GM23338 (cell line): Measurements from ENCODE around the gene ITGB1BP1. TPM values are rescaled to one million over a fixed set of nuclear protein-coding genes. Genes with fewer than 3 reads are reported as not detected.

ENCODE experiments used
- ATAC-seq: fragments of 200-7000 bp; cut with Tn5 transposase; 3 replicates; pipeline ENCODE4 v1.9.1; 2020
- DNase-seq: peaks from one replicate; pipeline ENCODE4 v3.0.0-alpha.2; 2015; ENCODE audit warnings: low spot score
- H2AFZ ChIP-seq: fragments of 200-600 bp; sonication (generic); 2 replicates; pipeline ENCODE4 v1.8.0; 2016; ENCODE audit warnings: antibody characterized with exemption, mild to moderate bottlenecking, moderate library complexity
- H3F3A ChIP-seq: fragments of 200-600 bp; sonication (generic); replicated peaks from 2 replicates; pipeline ENCODE4 v1.8.0; 2017; ENCODE audit warnings: antibody characterized with exemption, mixed run types, low read depth
- H3K27ac ChIP-seq: fragments of 200-600 bp; sonication (generic); 2 replicates; pipeline ENCODE4 v1.6.1; 2016; ENCODE audit warnings: low read depth
- H3K27me3 ChIP-seq: fragments of 200-600 bp; sonication (generic); 2 replicates; pipeline ENCODE4 v1.8.0; 2016; ENCODE audit warnings: mild to moderate bottlenecking, mixed run types, moderate library complexity; ENCODE audit not compliant: insufficient read depth
- H3K36me3 ChIP-seq: fragments of 200-600 bp; sonication (generic); 2 replicates; pipeline ENCODE4 v1.8.0; 2016; ENCODE audit warnings: mild to moderate bottlenecking; ENCODE audit not compliant: insufficient read depth
- H3K4me1 ChIP-seq: fragments of 200-600 bp; sonication (generic); 2 replicates; pipeline ENCODE4 v1.8.0; 2016; ENCODE audit warnings: mild to moderate bottlenecking, moderate library complexity; ENCODE audit not compliant: insufficient read depth
- H3K4me2 ChIP-seq: fragments of 200-600 bp; sonication (generic); 2 replicates; pipeline ENCODE4 v1.7.1; 2017; ENCODE audit warnings: mixed run types
- H3K4me3 ChIP-seq: fragments of 200-600 bp; sonication (generic); 2 replicates; pipeline ENCODE4 v1.6.1; 2016; ENCODE audit warnings: mixed run types
- H3K79me2 ChIP-seq: fragments of 200-600 bp; sonication (generic); replicated peaks from 2 replicates; pipeline ENCODE4 v1.8.0; 2017; ENCODE audit warnings: mild to moderate bottlenecking; ENCODE audit not compliant: insufficient read depth
- H3K9me2 ChIP-seq: fragments of 200-600 bp; sonication (generic); 2 replicates; pipeline ENCODE4 v1.8.0; 2017; ENCODE audit not compliant: insufficient read depth
- H4K20me1 ChIP-seq: fragments of 200-600 bp; sonication (generic); replicated peaks from 2 replicates; pipeline ENCODE4 v1.8.0; 2017; ENCODE audit warnings: mild to moderate bottlenecking; ENCODE audit not compliant: insufficient read depth
- H3K27ac Mint-ChIP-seq: 2 replicates; pipeline ENCODE4 v1.8.0; 2020; ENCODE audit warnings: inconsistent platforms, mild to moderate bottlenecking, moderate library complexity, mixed read lengths
- H3K27me3 Mint-ChIP-seq: 3 replicates; pipeline ENCODE4 v1.8.0; 2022; ENCODE audit warnings: low read depth, mild to moderate bottlenecking, moderate library complexity, mixed read lengths, inconsistent platforms; ENCODE audit not compliant: insufficient read depth, poor library complexity
- H3K36me3 Mint-ChIP-seq: 3 replicates; pipeline ENCODE4 v1.8.0; 2021; ENCODE audit warnings: low read depth, mild to moderate bottlenecking, inconsistent platforms, moderate library complexity, mixed read lengths
- H3K4me1 Mint-ChIP-seq: 3 replicates; pipeline ENCODE4 v1.8.0; 2020; ENCODE audit warnings: mild to moderate bottlenecking, inconsistent platforms, mixed read lengths
- H3K4me3 Mint-ChIP-seq: 3 replicates; pipeline ENCODE4 v1.8.0; 2021; ENCODE audit warnings: moderate library complexity, mild to moderate bottlenecking, inconsistent platforms, mixed read lengths
- H3K9me3 Mint-ChIP-seq: 3 replicates; pipeline ENCODE4 v1.8.0; 2020; ENCODE audit warnings: moderate library complexity, mild to moderate bottlenecking, inconsistent platforms, mixed read lengths
- CREB1 ChIP-seq: fragments of 250-450 bp; sonication (Bioruptor Pico); IDR thresholded peaks from 2 replicates; pipeline ENCODE4 v1.5.0; 2020; ENCODE audit warnings: low read depth, mild to moderate bottlenecking, moderate library complexity
- CTCF ChIP-seq, 2 experiments: fragments of 200-600 bp in 1 of 2; sonication (generic) in 1 of 2; conservative IDR thresholded peaks; 2 replicates each; pipeline versions ENCODE4 v1.5.1 to v1.6.1; 2016 to 2017; ENCODE audit warnings: antibody characterized with exemption in 2 of 2, low read depth in 2 of 2, mild to moderate bottlenecking in 2 of 2, moderate library complexity in 1 of 2
- EZH2phosphoT487 ChIP-seq: fragments of 200-600 bp; sonication (generic); IDR thresholded peaks from one replicate; pipeline ENCODE4 v1.8.1; 2018; ENCODE audit warnings: antibody characterized with exemption; ENCODE audit not compliant: unreplicated experiment
- JUNB ChIP-seq: IDR thresholded peaks from one replicate; pipeline ENCODE4 v1.6.1; 2016; ENCODE audit warnings: antibody characterized with exemption; ENCODE audit not compliant: unreplicated experiment
- NANOG ChIP-seq: IDR thresholded peaks from 2 replicates; pipeline ENCODE4 v1.6.1; 2016; ENCODE audit warnings: antibody characterized with exemption, borderline replicate concordance
- POLR2AphosphoS5 ChIP-seq: IDR thresholded peaks from 2 replicates; pipeline ENCODE4 v1.6.1; 2016; ENCODE audit warnings: antibody characterized with exemption, low read depth
- REST ChIP-seq: IDR thresholded peaks from one replicate; pipeline ENCODE4 v1.6.1; 2018; ENCODE audit warnings: antibody characterized with exemption; ENCODE audit not compliant: unreplicated experiment
- STAT1 ChIP-seq: IDR thresholded peaks from one replicate; pipeline ENCODE4 v1.6.1; 2016; ENCODE audit warnings: antibody characterized with exemption; ENCODE audit not compliant: unreplicated experiment
- ZNF114 ChIP-seq: fragments of 250-450 bp; sonication (Bioruptor Pico); IDR thresholded peaks from 2 replicates; pipeline ENCODE4 v1.5.0; 2020; ENCODE audit warnings: mild to moderate bottlenecking, moderate library complexity
- ZNF331 ChIP-seq: fragments of 250-450 bp; sonication (Bioruptor Pico); IDR thresholded peaks from 2 replicates; pipeline ENCODE4 v1.5.0; 2020; ENCODE audit warnings: low read depth, mild to moderate bottlenecking, moderate library complexity
- polyA plus RNA-seq: library from polyadenylated mRNA; unstranded; fragments of >200 nt; fragmentation: Nextera tagmentation; extraction: Ambion mirVana; gene quantifications from 2 replicates; pipeline ENCODE4 v1.2.1, GENCODE V29; 2016
- total RNA-seq: library from RNA; depleted of rRNA; stranded (reverse); fragments of >200 nt; shearing (Covaris generic); gene quantifications from 2 replicates; pipeline ENCODE4 v1.2.3, GENCODE V29; 2014

The ITGB1BP1 gene
- total and polyA plus RNA-seq, 2 experiments from 2014 or later = 29.1 to 63.5 TPM

- TF ChIP-seq EZH2phosphoT487 = no peak
Observed at GRCh38 chr2:9355716-9356115, 67.6 kb downstream of the ITGB1BP1 start (continued).

DNA sequence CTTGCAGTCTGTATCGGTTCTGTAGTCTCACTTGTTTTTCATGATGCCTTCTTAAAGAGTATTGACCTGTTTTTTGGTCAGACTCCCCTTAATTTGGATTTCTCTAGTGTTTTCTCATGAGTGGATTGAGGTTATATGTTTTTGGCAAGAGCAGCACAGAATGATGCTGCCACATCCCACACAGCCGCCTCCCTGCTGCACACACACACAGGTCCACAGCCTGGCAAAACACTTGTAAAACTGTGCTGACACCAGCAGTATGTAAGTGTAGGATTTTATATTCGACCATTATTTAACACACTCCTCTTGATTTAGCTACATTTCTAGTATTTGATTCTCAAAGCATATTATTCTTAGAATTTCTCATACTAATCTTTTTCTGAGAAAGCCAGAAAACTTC, 68.1 kb downstream of the ITGB1BP1 start:
- Mint-ChIP-seq H3K36me3 (peaks cover 50% of the 10 kb centered on the region), H3K4me3 (no peak overlapping the region), H3K4me1 (peaks cover 25% of the 10 kb centered on the region), H3K9me3 (no peaks in the 10 kb centered on the region), H3K27me3 (no peaks in the 10 kb centered on the region), H3K27ac (peak overlapping the region; percentile 70; the same call in 1 of the 2 replicates)
- H3K4me1 ChIP-seq = peaks cover 28% of the 10 kb centered on the region
- DNase-seq (no peak), ATAC-seq (no peak)
- H3K79me2 ChIP-seq = no peaks in the 10 kb centered on the region
- H3K27me3 ChIP-seq = no peaks in the 10 kb centered on the region
- H3K4me3 ChIP-seq = peak overlapping the region; percentile 22; the same call in 1 of the 2 replicates
- no peak overlapping the region for H2AFZ ChIP-seq
- no peaks in the 10 kb centered on the region for H3F3A ChIP-seq
- H4K20me1 ChIP-seq = no peaks in the 10 kb centered on the region
- no peaks in the 10 kb centered on the region for H3K9me2 ChIP-seq
- H3K36me3 ChIP-seq = no peaks in the 10 kb centered on the region
- peak overlapping the region; percentile 61 for H3K27ac ChIP-seq
- TF ChIP-seq NANOG (no peak), JUNB (no peak), ZNF114 (CRISPR knock-in tag) (no peak), CTCF (conservative IDR thresholded peaks at IDR 0.05; ENCODE audit: low read depth in 2 of 2) (no peak), POLR2AphosphoS5 (no peak)
- H3K4me2 ChIP-seq = peak overlapping the region; percentile 62

DNA sequence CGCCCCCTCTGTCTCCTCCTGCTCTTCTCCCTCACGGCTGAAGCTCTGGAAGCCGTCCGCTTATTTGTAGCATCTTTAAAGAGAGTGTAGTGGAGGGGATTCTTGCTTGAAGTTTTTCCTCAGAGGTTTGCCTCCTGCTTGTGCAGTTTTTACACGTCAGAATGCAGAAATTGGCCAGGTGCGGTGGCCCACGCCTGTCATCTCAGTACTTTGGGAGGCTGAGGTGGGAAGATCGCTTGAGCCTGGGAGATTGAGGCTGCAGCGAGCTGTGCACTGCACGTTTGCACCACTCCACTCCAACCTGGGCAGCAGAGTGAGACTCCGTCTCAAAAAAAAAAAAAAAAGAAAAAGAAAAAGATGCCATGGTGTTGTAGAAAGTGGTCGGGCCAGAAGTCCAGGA, 69.0 kb downstream of the ITGB1BP1 start:
- Mint-ChIP-seq H3K9me3 (no peaks in the 10 kb centered on the region), H3K4me1 (peaks cover 25% of the 10 kb centered on the region), H3K36me3 (peaks cover 47% of the 10 kb centered on the region), H3K27me3 (no peaks in the 10 kb centered on the region), H3K4me3 (no peak overlapping the region), H3K27ac (no peak overlapping the region)
- Histone ChIP-seq H3K27me3 (no peaks in the 10 kb centered on the region), H3K79me2 (no peaks in the 10 kb centered on the region), H3K9me2 (no peaks in the 10 kb centered on the region), H3K4me2 (no peak overlapping the region), H4K20me1 (no peaks in the 10 kb centered on the region), H3F3A (no peaks in the 10 kb centered on the region), H2AFZ (no peak overlapping the region), H3K4me1 (peaks cover 28% of the 10 kb centered on the region), H3K27ac (no peak overlapping the region), H3K4me3 (no peak overlapping the region), H3K36me3 (no peaks in the 10 kb centered on the region)
- TF ChIP-seq ZNF331 (CRISPR knock-in tag) (no peak), EZH2phosphoT487 (no peak), STAT1 (no peak), REST (no peak), CTCF (conservative IDR thresholded peaks at IDR 0.05; ENCODE audit: low read depth in 2 of 2) (no peak), POLR2AphosphoS5 (no peak), NANOG (no peak), CREB1 (CRISPR knock-in tag) (no peak)
- DNase-seq = no peak
- no peak for ATAC-seq
